Activated CD4-positive, alpha-beta T cell treated with anti-CD3 and anti-CD28 coated beads for 4 hours (primary cell): Measurements from ENCODE around the gene IGF2.

Experiments used
- DNase-seq, 2 donors: peaks; one replicate each; pipeline ENCODE4 v3.0.0-alpha.2; 2020

IGF2 gene

DNA sequence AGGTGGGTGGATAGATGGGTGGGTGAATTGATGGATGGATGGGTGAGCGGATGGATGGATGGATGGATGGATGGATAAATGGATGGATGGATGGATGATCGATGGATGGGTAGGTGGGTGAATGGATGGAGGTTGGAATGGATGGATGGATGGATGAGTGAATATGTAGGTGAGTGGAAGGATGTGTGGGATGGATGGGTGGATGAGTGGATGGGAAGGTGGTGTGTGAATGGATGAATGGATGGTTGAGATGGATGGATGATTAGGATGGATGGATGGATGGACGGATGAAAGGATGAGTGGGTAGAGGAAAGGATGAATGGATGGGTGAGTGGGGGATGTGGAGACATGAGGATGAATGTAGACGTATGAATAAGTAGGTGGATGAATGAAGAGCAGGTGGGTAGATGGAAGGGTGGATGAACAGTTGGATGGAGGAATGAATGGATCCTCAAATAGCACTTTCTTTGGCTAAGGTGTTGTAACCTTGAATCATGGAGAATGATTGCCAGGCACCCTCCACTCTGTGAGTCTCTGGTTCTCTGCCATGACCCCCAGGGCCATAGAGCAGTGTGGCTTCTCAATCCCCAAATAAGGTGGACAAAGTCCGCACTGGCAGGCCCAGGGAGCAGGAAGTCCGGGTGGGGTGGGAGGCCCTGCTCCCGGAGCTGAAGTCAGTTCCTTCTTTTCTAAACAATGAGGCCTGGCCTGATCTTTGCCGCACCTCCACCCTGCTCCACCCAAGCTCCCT is 36.9 kb downstream of the IGF2 start:
- no peak for DNase-seq

DNA sequence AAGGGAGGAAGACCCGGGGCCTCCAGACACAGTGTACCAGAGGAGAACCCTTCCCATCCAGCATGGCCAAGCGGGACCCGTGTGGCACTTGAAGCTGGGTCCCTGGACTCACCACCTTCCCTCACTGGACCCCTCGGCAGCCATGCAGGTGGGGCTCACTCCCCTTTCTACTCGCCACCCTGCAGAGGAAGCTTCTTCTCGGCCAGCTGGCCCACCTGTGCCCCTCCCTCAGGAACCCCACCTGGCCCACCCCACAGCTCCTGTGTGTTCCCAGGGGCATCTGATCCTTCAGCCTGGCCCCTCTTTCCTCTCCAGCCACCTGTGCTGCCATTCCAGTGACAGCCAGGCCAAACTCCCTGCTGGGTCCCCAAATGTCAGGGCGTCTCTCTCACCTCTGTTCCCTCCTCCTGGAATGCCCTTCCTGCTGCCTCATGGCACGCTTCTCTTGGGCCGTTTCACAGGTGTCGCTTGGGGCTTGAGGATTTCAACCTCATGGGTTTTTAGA is 38.0 kb downstream of the IGF2 start:
- DNase-seq = no peak

DNA sequence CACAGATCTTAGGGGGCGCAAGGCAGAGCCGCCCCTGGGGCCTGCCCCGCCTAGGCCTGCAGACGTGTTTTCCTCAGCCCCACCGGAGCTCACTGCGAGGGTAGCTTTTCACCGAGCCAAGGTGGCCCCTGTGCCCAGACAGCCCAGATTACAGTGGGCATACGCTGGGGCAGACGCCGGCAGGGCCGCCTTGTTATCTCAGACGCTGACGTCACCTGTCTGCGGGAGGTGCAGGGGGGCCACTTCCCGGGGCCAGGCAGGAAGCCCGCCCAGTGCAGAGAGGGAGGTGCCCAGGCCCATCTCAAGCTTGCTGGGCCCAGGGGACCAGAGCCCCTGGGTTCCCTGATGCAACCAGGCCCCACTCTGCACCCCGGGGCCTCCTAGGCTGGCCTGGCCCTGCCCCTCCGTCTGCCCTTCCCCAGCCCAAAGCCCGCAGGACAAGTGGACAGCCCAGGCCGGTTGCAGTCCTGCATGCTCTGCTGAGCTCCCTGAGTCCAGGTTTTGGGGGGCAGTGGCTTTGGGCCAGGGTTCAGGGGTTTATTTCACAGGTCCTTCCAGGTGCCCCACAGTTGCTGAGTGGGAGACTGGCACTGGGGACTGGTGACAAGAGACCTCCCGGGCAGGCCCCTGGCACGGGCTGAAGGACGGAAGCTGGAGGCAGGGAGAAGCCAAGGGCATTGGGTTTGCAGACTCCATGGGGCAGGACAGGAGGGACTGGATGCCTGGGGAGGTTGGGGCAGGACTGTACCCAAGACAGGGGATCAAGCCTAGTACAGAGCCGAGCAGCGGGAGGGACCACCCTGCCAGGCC is 38.6 kb downstream of the IGF2 start:
- DNase-seq = no peak

GRCh38 chr11:2099516-2100349 is 39.5 kb downstream of the IGF2 start:
- DNase-seq = no peak

DNA sequence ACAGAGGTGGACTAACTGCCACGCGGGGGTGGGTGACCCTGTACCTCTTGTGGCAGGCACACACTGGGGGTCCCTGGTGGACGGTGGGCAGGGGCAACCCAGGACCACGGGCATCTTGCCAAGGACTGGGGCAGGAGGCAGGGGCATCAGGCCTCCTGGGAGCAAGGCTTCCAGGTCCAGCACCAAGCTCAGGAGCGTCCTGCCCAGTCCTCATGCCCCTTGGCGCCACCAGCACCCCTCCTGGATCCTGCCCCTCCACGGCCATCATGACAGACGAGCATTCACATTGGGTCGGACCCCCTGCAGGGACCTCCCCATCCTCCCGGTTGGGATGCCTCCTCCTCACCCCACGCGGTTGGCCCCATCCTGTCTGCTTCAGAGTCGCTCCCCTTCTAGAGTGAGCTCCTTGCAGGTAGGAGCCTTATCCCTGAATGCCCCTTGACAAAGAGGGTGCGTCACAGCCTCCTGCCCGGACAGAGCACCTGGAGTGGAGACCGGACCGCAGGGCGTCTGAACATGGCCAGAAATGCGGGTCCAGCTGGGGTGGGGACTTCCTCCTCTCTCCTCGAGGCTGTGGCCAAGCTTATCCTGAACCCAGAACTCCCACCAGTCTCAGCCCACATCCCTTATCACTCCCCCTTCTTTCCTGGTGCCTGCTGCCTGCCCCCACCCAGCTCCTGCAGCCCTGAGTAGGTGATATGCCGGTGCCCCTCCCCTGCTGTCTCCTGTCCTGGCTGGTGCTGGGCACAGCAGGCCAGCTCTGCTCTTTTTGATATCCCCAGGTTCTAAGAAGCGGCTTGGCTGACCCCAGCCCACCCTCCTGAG is 40.3 kb downstream of the IGF2 start:
- no peak for DNase-seq

GRCh38 chr11:2097998-2098690 is 41.0 kb downstream of the IGF2 start:
- DNase-seq = no peak

- DNase-seq = no peak
Measured at GRCh38 chr11:2097356-2097997, 41.7 kb downstream of the IGF2 start.

DNA sequence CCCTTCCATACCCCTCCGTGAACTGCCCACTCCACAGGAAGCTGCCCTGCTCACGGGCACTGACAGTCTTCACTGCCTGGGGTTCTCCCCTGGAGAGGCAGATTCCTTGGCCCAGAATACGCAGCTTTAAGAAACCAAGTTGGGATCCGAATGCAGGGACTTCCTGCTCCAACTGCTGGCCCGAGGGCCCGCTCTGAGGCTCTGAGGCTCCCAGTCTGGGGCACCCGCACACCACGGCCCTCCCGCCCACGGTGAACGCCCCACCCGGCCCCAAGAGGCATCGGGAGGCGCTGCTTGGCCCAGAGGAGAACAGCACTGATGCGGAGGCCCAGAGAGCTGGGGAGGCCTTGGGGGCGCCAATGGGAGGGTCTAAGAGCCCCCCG is 42.3 kb downstream of the IGF2 start:
- no peak for DNase-seq

- DNase-seq = no peak
Measured at GRCh38 chr11:2096011-2096918, 42.9 kb downstream of the IGF2 start.

- DNase-seq = no peak
Measured at GRCh38 chr11:2095542-2095941, 43.6 kb downstream of the IGF2 start.

GRCh38 chr11:2095198-2095520 is 44.0 kb downstream of the IGF2 start:
- no peak for DNase-seq

- no peak for DNase-seq
Measured at GRCh38 chr11:2094354-2095197, 44.6 kb downstream of the IGF2 start.

DNA sequence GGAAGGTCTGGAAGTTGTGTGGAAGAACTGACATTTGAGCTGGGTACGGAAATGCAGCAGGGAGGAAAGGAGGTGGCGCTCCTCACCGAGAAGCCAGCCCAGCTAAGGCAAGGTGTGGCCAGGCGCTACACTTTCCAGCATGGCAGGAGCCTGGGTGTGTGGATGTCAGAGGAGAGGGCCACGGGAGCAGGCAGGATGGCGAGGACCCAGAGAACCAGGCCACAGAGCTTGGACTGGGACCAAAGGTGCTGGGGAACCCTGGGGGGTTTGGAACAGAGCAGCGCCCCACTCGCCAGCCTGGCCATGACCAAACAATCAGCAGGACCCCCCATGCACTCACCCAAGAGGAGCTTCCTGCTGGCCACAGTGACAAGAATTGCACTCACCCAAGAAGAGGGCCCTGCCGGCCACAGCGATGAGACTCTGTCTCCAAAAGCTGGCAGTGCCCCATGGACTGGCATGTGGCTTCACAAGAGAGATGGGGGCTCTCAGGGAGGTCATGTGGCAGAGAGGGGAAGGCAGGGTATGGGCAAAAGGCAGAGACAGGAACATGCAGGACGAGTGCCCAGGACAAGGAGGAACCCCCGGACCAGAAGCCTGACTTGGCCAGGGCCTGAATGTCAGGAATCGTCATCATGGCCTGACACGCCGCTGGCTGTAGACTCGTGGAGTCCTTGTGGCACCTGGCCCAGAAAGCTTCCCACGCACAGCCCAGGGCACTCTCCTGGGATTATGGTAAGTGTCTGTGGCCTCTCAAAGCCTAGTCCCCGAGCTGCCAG is 45.4 kb downstream of the IGF2 start:
- no peak for DNase-seq

GRCh38 chr11:2092956-2093412 is 46.2 kb downstream of the IGF2 start:
- peak; percentile 36 to 58 for DNase-seq

GRCh38 chr11:2092464-2092910 is 46.7 kb downstream of the IGF2 start:
- DNase-seq = no peak

- DNase-seq = no peak
Measured at GRCh38 chr11:2091786-2092463, 47.3 kb downstream of the IGF2 start.

DNA sequence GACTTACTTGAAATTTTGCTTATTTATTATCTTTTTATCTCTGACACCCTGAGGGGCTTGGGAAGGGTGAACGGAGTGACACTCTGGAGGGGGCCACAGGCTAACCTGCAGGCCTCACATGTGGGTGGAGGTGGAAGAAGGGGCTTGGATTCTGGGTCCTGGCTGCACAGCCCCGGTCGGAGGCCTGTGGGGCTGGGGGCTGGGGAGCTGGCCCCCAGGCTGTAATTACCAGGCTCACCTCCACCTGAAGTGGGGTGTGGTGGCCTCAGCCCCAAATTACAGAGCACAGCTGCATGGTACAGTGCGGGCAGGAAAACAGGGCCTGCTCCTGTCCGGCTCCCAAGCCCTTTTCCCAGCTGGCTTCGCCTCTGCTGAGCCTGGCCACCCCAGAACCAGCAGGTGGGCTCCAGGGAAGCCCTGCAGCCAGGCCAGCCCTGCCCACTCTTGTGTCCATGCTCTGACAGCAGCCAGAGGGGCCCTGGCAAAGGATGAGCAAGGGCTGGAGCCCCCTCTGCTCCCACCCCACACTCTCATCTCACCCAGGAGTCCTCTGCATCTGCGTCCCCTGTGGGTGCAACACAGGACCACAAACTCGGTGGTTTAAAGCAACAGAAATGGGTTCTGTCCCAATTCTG is 48.0 kb downstream of the IGF2 start:
- DNase-seq = no peak
